GM12891 (cell line): ENCODE measurements around the gene NKX1-2.

Experiments
- POLR2A ChIP-seq: IDR thresholded peaks from 2 replicates; pipeline ENCODE4 v1.6.1; 2011; ENCODE audit warnings: low read depth, low read length, control low read depth
- POLR2AphosphoS5 ChIP-seq: IDR thresholded peaks from 2 replicates; pipeline ENCODE4 v1.6.1; 2011; ENCODE audit warnings: low read depth, low read length, control low read depth
- POU2F2 ChIP-seq: IDR thresholded peaks from 2 replicates; pipeline ENCODE4 v1.6.1; 2011; ENCODE audit warnings: low read depth, mild to moderate bottlenecking, control low read depth, low read length, moderate library complexity
- TAF1 ChIP-seq: IDR thresholded peaks from 2 replicates; pipeline ENCODE4 v1.6.1; 2011; ENCODE audit warnings: low read depth, low read length, control low read depth

DNA sequence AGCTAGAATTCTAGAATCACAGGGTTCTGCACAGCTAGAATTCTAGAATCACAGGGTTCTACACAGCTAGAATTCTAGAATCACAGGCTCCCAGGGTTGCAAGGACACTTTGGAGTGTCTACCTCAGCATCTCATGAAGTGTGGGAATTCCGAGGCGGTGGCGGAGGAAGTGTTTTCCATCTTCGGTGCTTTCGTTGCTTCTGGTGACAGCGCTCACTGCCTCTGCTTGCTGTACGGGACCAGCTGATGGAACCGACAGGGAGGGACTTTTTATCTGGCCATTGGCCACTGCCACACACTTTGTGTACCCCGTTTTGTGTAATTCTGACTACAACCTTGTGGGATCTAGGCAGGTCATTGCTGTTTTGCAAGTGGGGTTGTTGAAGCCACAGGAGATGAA, 41.3 kb upstream of the NKX1-2 start:
- TF ChIP-seq POLR2A (no peak), TAF1 (no peak), POU2F2 (no peak), POLR2AphosphoS5 (no peak)
